Small intestine (tissue), 7 donors: ENCODE data around the gene TMEM179. TPM values are rescaled to one million over a fixed set of nuclear protein-coding genes. Genes with fewer than 3 reads are reported as not detected.

Experiments used
- DNase-seq, 2 donors: peaks; one replicate each; pipeline versions ENCODE4 v3.0.0 to v3.0.0-alpha.2; 2013
- FAIRE-seq: peaks from 2 replicates; lab custom pipeline; 2012; peaks lifted over from hg19 to GRCh38; lab: Jason Lieb, UNC
- H3K27ac ChIP-seq, 3 donors: one replicate each; pipeline ENCODE4 v1.5.1; 2013; ENCODE audit warnings: low read length in 2 of 3, mild to moderate bottlenecking in 2 of 3, control low read depth in 1 of 3, inconsistent platforms in 1 of 3, low read depth in 1 of 3, moderate library complexity in 1 of 3
- H3K27me3 ChIP-seq, 3 donors: one replicate each; pipeline ENCODE4 v1.6.1; 2013; ENCODE audit warnings: low read length in 3 of 3, inconsistent platforms in 1 of 3; ENCODE audit not compliant: control insufficient read depth in 3 of 3, insufficient read depth in 3 of 3
- H3K36me3 ChIP-seq, 3 donors: one replicate each; pipeline ENCODE4 v1.6.1; 2013; ENCODE audit warnings: low read length in 3 of 3, inconsistent platforms in 1 of 3, low read depth in 1 of 3, mild to moderate bottlenecking in 1 of 3, moderate library complexity in 1 of 3; ENCODE audit not compliant: control insufficient read depth in 3 of 3, insufficient read depth in 2 of 3
- H3K4me1 ChIP-seq, 3 donors: one replicate each; pipeline ENCODE4 v1.6.1; 2013; ENCODE audit warnings: low read length in 2 of 3, inconsistent platforms in 1 of 3, low read depth in 1 of 3, mild to moderate bottlenecking in 1 of 3, moderate library complexity in 1 of 3; ENCODE audit not compliant: control insufficient read depth in 3 of 3, insufficient read depth in 2 of 3
- H3K4me3 ChIP-seq, 3 donors: one replicate each; pipeline ENCODE4 v1.5.1; 2013; ENCODE audit warnings: low read length in 3 of 3, control low read depth in 1 of 3, inconsistent platforms in 1 of 3, low read depth in 1 of 3, mild to moderate bottlenecking in 1 of 3, moderate library complexity in 1 of 3
- H3K9me3 ChIP-seq, 2 donors: one replicate each; pipeline ENCODE4 v1.6.1; 2013; ENCODE audit warnings: low read depth in 1 of 2, low read length in 1 of 2; ENCODE audit not compliant: control insufficient read depth in 2 of 2, insufficient read depth in 1 of 2
- WGBS, 3 donors: extraction: QIAGEN DNeasy Blood & Tissue Kit; methylation state at CpG; one replicate each; pipeline ENCODE4 v1.1.7; 2013; 5-methylcytosine and 5-hydroxymethylcytosine counted together
- polyA plus RNA-seq, 4 donors: library from polyadenylated mRNA; stranded (reverse) in 3 of 4; unstranded in 1 of 4; fragments of 200-250 nt in 3 of 4; fragments of 120-200 nt in 1 of 4; gene quantifications; one replicate each; pipeline versions ENCODE4 v1.2.1 to v1.2.3, GENCODE V29; 2013
- donor health status: healthy with polysubstance abuse.
- donor health status: control.
- donor health status: control.
- donor health status: Bipolar disorder and iron deficiency.
- donor health status: healthy.

Gene TMEM179
- polyA plus RNA-seq, 4 donors, result 3.0 to 11.2 TPM; not detected in 2

DNA sequence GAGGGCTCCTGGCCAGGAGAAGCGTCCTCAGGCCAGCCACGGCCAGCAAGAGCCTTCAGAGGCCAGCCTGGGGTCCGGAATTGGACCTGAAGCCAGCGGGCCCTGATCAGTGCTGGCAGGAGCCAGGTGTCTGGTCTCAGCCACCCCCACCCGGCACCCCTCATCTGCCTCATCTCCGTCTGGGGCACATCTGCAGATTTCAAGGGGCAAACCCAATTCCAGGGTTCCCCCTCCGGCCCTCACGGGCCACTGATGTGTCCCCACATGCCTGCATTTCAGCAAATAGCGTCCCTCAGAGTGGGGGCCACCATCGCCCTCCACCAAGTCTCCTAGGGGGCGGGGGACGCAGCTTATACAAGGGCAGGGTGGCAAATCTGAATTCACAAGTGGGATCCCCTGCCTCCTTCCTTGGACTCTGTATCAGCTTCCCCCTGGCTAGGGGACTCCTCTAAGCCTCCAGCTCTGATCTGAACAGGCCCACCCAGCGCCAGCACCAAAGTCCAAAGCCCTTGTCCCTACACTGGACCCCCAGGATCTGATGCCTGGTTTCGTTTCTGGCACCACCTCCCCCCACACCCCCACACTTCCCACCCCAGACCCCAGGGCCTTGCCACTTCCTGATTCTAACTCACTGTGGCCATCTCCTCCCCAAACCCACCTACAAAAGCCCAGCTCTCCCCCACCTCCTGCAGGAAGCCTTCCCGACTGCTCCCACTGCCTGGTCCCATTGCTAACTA, 10.1 kb downstream of the TMEM179 start:
- Histone ChIP-seq H3K4me3 (no peak overlapping the region), H3K27ac (no peak overlapping the region), H3K4me1 (peaks cover 0 to 8% (median 0%) of the 10 kb centered on the region in 3 donors), H3K27me3 (peaks cover 0 to 2% (median 0%) of the 10 kb centered on the region in 3 donors), H3K9me3 (no peaks in the 10 kb centered on the region), H3K36me3 (no peaks in the 10 kb centered on the region)
- no peak for DNase-seq
- FAIRE-seq, result no peak
- WGBS, 3 donors, result 73 to 81% (median 81%) methylated on average over 15 of the region's 15 CpGs

DNA sequence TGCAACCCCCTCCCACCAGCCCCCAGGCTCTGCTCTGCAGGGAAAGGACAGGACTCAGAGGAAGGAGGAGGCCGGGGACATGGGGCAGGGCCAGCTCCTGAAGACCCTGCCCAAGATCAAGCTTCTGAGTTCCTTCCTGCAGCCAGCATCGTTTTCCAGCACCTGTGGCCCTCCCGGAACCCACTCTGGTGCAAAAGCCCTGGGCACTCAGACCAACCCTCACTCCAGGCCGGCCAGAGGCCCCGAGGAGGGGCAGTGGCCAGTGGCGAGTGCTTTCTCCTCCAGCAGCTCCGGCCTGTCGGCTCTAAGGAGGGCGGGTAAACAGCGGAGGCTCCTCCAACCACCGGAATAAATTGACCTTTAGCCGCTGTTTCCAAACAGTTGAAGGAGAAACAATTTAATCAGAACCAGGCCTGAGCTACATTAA, 10.8 kb downstream of the TMEM179 start:
- Histone ChIP-seq H3K4me1 (peaks cover 0 to 8% (median 0%) of the 10 kb centered on the region in 3 donors), H3K36me3 (no peaks in the 10 kb centered on the region), H3K27me3 (peaks cover 0 to 2% (median 0%) of the 10 kb centered on the region in 3 donors), H3K4me3 (no peak overlapping the region), H3K9me3 (no peaks in the 10 kb centered on the region), H3K27ac (no peak overlapping the region)
- FAIRE-seq, result no peak
- DNase-seq, result peak in 1 of 2 donors; percentile 8
- 22 to 53% (median 28%) methylated on average over 12 of the region's 12 CpGs for WGBS, 3 donors

DNA sequence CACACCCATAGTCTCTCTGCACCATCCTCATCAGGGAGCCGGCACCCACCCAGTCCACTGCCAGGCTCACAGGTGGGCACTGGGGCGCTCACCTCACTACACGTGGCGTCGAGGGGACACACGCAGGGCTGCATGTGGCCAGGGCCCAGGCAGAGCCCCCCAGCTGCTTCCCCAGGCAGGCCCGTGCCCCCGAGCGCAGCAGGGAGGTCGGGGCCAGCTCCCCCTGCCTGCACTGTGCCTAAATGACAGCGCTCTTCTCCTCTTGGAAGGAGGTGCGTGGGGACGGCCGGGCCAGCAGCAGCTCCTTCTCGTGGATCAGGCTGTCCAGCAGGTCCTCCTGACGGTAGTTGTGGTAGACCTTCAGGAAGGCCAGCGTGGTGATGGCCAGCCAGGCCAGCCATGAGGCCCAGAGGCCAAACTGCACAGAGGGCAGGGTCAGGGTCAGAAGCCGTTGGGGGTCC, 11.3 kb downstream of the TMEM179 start:
- H3K9me3 ChIP-seq, result no peaks in the 10 kb centered on the region
- H3K36me3 ChIP-seq, result no peaks in the 10 kb centered on the region
- H3K27me3 ChIP-seq, result peaks cover 0 to under 1% (median 0%) of the 10 kb centered on the region in 3 donors
- no peak for DNase-seq
- H3K4me1 ChIP-seq, result peaks cover 0 to 8% (median 0%) of the 10 kb centered on the region in 3 donors
- H3K27ac ChIP-seq, result no peak overlapping the region
- no peak for FAIRE-seq
- WGBS, 3 donors, result 58 to 78% (median 76%) methylated on average over 15 to 18 of the region's 18 CpGs
- no peak overlapping the region for H3K4me3 ChIP-seq

DNA sequence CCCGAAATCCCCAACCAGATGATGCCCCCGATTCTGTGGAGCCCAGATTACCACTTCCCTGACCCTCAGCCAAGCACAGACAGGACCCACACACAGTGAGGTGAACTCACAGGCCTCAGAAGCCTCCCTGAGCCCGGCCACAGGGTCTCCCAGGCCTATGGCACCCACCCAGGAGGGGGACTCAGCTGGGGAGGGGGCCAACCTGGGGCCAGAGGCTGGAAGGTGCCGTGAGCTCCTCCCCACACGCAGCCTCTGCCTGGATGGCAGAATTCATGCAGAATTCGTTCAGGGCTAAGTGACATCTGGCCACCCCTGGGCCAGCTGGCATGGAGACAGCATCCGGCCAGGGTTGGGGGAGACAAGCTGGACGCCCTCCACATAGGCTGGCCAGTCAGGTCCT, 11.8 kb downstream of the TMEM179 start:
- 62 to 74% (median 65%) methylated on average over 8 of the region's 8 CpGs for WGBS, 3 donors
- H3K9me3 ChIP-seq, result no peaks in the 10 kb centered on the region
- no peak overlapping the region for H3K4me3 ChIP-seq
- FAIRE-seq (no peak), DNase-seq (no peak)
- H3K4me1 ChIP-seq, result peaks cover 0 to 8% (median 0%) of the 10 kb centered on the region in 3 donors
- H3K27me3 ChIP-seq, result no peaks in the 10 kb centered on the region
- H3K36me3 ChIP-seq, result no peaks in the 10 kb centered on the region
- H3K27ac ChIP-seq, result no peak overlapping the region

DNA sequence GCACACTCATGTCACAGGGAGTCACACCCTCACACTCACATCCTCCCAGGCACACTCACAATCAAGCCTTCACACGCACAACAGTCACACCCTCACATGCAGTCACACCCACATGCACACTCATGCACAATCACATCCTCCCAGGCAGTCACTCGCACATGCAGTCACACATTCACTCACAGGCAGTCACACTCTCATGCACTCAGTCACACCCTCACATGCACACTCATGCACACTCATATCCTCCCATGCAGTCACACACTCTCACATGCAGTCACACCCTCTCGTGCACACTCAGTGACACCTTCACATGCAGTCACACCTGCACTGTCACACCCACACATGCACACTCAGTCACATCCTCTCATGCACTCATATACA, 12.3 kb downstream of the TMEM179 start:
- Histone ChIP-seq H3K36me3 (no peaks in the 10 kb centered on the region), H3K4me3 (no peak overlapping the region), H3K9me3 (no peaks in the 10 kb centered on the region), H3K27ac (no peak overlapping the region), H3K27me3 (no peaks in the 10 kb centered on the region), H3K4me1 (peaks cover 0 to 12% (median 0%) of the 10 kb centered on the region in 3 donors)
- FAIRE-seq (no peak), DNase-seq (no peak)
- WGBS, 3 donors, result 52 to 78% (median 66%) methylated on average over 3 of the region's 3 CpGs

DNA sequence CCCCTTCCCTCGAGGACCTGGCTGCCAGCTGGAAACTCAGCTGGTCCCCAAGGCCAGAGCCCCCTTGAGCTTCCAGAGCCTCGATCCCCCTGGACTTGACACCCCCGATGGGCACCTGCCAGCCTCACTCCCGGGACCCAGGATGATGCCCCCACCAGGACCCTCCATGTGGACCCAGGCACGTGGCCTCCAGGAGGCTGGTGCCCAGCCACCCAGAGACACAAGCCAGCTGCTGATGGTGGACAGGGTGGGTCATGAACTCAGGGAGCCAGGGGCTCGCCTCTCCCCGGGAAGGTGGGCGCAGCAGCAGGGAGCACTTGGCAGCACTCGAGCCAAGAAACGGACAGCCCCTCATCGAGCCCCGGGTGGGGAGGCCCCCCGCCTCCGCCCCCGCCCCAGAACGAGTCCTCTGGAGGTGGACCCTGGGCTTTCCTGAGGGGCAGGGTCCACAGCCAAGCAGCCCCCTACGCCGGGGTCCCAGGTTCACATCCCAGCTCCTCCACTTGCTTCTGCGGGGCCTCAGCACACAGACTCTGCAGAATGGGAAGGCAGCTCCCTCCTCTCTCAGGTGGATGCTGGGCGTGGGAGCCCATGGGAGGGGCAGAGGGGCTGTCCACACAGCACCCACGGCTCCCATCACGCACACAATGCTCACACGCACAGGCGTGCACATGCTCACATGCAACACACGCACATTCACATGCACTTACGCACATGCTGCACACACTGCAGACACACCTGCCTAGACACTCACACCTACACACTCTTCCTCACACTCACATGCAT, 12.9 kb downstream of the TMEM179 start:
- Histone ChIP-seq H3K27ac (no peak overlapping the region), H3K27me3 (no peaks in the 10 kb centered on the region), H3K4me1 (peaks cover 0 to 13% (median 0%) of the 10 kb centered on the region in 3 donors), H3K36me3 (no peaks in the 10 kb centered on the region), H3K4me3 (no peak overlapping the region), H3K9me3 (no peaks in the 10 kb centered on the region)
- no peak for FAIRE-seq
- DNase-seq, result no peak
- 72 to 84% (median 75%) methylated on average over 18 to 26 of the region's 26 CpGs for WGBS, 3 donors

DNA sequence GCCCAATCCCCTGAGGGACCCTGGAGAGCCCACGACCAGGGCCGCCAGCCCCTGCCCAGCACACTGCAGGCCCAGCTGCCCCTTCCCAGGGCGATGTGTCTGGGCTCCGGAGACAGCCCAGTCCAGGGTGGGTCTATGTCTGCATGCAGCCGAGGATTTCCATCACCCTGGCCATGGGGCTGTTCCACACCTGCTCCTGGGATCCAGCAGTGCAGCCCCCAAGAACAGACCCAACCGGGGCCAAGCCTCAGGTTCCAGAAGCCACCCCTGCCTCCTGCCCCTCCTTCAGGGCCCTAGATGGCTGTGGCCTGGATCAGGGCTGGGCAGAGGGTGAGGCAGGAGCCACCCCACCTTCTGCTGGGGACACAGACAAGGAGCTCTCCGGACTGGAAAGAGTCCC, 13.5 kb downstream of the TMEM179 start:
- Histone ChIP-seq H3K27ac (no peak overlapping the region), H3K4me3 (no peak overlapping the region), H3K4me1 (peaks cover 0 to 13% (median 0%) of the 10 kb centered on the region in 3 donors), H3K9me3 (no peaks in the 10 kb centered on the region), H3K27me3 (no peaks in the 10 kb centered on the region), H3K36me3 (no peaks in the 10 kb centered on the region)
- DNase-seq, result no peak
- no peak for FAIRE-seq
- 61 to 76% (median 68%) methylated on average over 7 of the region's 7 CpGs for WGBS, 3 donors

DNA sequence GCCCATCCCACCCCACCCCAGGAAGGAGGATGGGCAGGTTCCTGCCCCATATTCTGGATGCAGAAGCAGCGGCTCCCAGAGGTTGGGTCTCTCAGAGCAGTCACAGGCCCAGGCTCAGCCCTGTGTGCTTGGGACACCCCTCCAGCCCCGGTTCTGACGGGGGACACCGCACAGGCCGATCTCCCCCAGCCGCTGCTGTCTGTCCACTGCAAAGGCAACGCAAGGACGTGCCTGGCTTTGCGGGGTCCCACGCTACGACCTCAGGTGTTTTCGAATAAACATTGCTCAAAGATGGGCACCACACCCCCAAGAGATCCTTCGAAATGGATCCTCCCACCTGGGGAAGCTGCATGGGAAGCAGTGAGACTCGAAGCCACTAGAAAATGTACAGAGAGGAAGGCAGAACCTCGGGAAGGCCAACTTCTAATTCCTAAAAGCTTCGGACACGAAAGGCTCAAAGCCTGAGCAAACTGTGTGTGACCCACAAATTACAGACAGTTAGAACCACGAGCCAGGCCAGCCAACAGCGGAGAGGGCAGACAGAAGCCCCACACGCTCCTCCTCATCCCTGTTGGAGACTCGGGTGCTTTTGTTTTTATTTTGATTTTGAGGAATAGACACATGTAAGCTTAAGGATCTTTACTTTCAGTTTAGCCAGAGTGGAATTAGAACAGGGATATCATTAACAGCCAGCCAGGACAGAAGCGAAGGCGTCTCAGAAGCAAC, 14.2 kb downstream of the TMEM179 start:
- H3K4me3 ChIP-seq, result no peak overlapping the region
- DNase-seq (no peak), FAIRE-seq (no peak)
- no peaks in the 10 kb centered on the region for H3K36me3 ChIP-seq
- H3K4me1 ChIP-seq, result peaks cover 0 to 13% (median 0%) of the 10 kb centered on the region in 3 donors
- no peak overlapping the region for H3K27ac ChIP-seq
- WGBS, 3 donors, result 74 to 77% (median 76%) methylated on average over 23 of the region's 23 CpGs
- no peaks in the 10 kb centered on the region for H3K27me3 ChIP-seq
- H3K9me3 ChIP-seq, result no peaks in the 10 kb centered on the region
